Keratinocyte (primary cell): ENCODE data around the gene TMEM40. TPM values are rescaled to one million over a fixed set of nuclear protein-coding genes. Genes with fewer than 3 reads are reported as not detected.

Source experiments
- DNase-seq: peaks from one replicate; pipeline ENCODE4 v3.0.0-alpha.2; 2011; ENCODE audit warnings: low read depth, missing footprints, low spot score
- FAIRE-seq: peaks from 2 replicates; lab custom pipeline; 2011; peaks lifted over from hg19 to GRCh38; lab: Jason Lieb, UNC
- H2AFZ ChIP-seq: 2 replicates; pipeline ENCODE4 v1.6.0; 2012; ENCODE audit warnings: low read length, control low read depth, inconsistent platforms; ENCODE audit not compliant: control insufficient read depth
- H3K27ac ChIP-seq: 2 replicates; pipeline ENCODE4 v1.5.1; 2011; ENCODE audit warnings: low read length; ENCODE audit not compliant: control insufficient read depth, insufficient read depth
- H3K27me3 ChIP-seq: 3 replicates; pipeline ENCODE4 v1.6.0; 2011; ENCODE audit warnings: low read length; ENCODE audit not compliant: control insufficient read depth, insufficient read depth; ENCODE audit errors: extremely low read depth
- H3K36me3 ChIP-seq, 2 experiments: 2 replicates in 1 of 2; 3 replicates in 1 of 2; pipeline ENCODE4 v1.5.1; 2011; ENCODE audit warnings: low read length in 2 of 2, mild to moderate bottlenecking in 1 of 2; ENCODE audit not compliant: control insufficient read depth in 2 of 2, insufficient read depth in 2 of 2; ENCODE audit errors: extremely low read depth in 1 of 2
- H3K4me1 ChIP-seq: 3 replicates; pipeline ENCODE4 v1.5.1; 2011; ENCODE audit warnings: low read length; ENCODE audit not compliant: control insufficient read depth, insufficient read depth; ENCODE audit errors: extremely low read depth
- H3K4me2 ChIP-seq: 3 replicates; pipeline ENCODE4 v1.6.0; 2011; ENCODE audit warnings: low read depth, low read length; ENCODE audit not compliant: control insufficient read depth, insufficient read depth; ENCODE audit errors: extremely low read depth
- H3K4me3 ChIP-seq, 3 experiments: fragments of 200-600 bp in 1 of 3; sonication (generic) in 1 of 3; 2 replicates in 2 of 3; 3 replicates in 1 of 3; pipeline ENCODE4 v1.5.1; 2011 to 2016; ENCODE audit warnings: low read length in 3 of 3, mild to moderate bottlenecking in 3 of 3, control low read depth in 2 of 3, inconsistent platforms in 1 of 3, low read depth in 1 of 3, mixed read lengths in 1 of 3, mixed run types in 1 of 3, moderate library complexity in 1 of 3; ENCODE audit not compliant: control insufficient read depth in 2 of 3, insufficient read depth in 2 of 3; ENCODE audit errors: extremely low read depth in 1 of 3
- H3K79me2 ChIP-seq: 2 replicates; pipeline ENCODE4 v1.6.0; 2012; ENCODE audit warnings: low read length; ENCODE audit not compliant: control insufficient read depth, insufficient read depth
- H3K9ac ChIP-seq: 3 replicates; pipeline ENCODE4 v1.6.0; 2011; ENCODE audit warnings: low read length; ENCODE audit not compliant: control insufficient read depth, insufficient read depth; ENCODE audit errors: extremely low read depth
- H3K9me1 ChIP-seq: 3 replicates; pipeline ENCODE4 v1.6.0; 2011; ENCODE audit warnings: low read length; ENCODE audit not compliant: control insufficient read depth, insufficient read depth; ENCODE audit errors: extremely low read depth
- H3K9me3 ChIP-seq: 2 replicates; pipeline ENCODE4 v1.5.1; 2012; ENCODE audit warnings: low read depth, low read length; ENCODE audit not compliant: control insufficient read depth
- H4K20me1 ChIP-seq: 3 replicates; pipeline ENCODE4 v1.6.0; 2011; ENCODE audit warnings: low read length; ENCODE audit not compliant: control insufficient read depth, insufficient read depth; ENCODE audit errors: extremely low read depth
- CTCF ChIP-seq, 3 experiments: IDR thresholded peaks in 1 of 3; conservative IDR thresholded peaks in 1 of 3; optimal IDR thresholded peaks in 1 of 3; 2 replicates in 2 of 3; 3 replicates in 1 of 3; pipeline versions ENCODE3 to v1.5.1; 2011; ENCODE audit warnings: low read length in 3 of 3, mild to moderate bottlenecking in 3 of 3, moderate library complexity in 2 of 3, control low read depth in 1 of 3, inconsistent platforms in 1 of 3; ENCODE audit not compliant: insufficient read depth in 2 of 3; ENCODE audit errors: extremely low read depth in 1 of 3
- EZH2 ChIP-seq: IDR thresholded peaks from one replicate; pipeline ENCODE4 v1.6.1; 2012; ENCODE audit warnings: inconsistent platforms, mild to moderate bottlenecking, low read length, moderate library complexity
- dilution Hi-C: fragments of 300-500 bp; cut with MboI; formaldehyde crosslinking; loops from one replicate; pipeline ENCODE4 v1.7.0; 2020; ENCODE audit warnings: low sequenced_read_pairs; ENCODE audit not compliant: extremely low pct_ligation_motif_present
- polyA plus RNA-seq, 5 experiments: library from polyadenylated mRNA; depleted of rRNA in 3 of 5; stranded (reverse) in 3 of 5; stranded (forward) in 1 of 5; unstranded in 1 of 5; fragments of >200 nt; gene quantifications; 1 replicate in 1 of 5; 2 replicates in 3 of 5; 3 replicates in 1 of 5; pipeline versions ENCODE4 v1.2.1 to v1.2.3, GENCODE V29; 2011 to 2012; ENCODE audit warnings: missing spikeins in 2 of 5, low read depth in 1 of 5, low replicate concordance in 1 of 5

TMEM40 gene
- polyA plus RNA-seq, 1 donor (not counting 4 experiments of a cell fraction or from before 2014, with no cell fraction given) = 311 TPM

GRCh38 chr3:12798559-12799179, 39.6 kb upstream of the TMEM40 start:
- H3K9me3 ChIP-seq = no peaks in the 10 kb centered on the region

GRCh38 chr3:12797892-12798558, 39.0 kb upstream of the TMEM40 start:
- no peak overlapping the region for H3K4me3 ChIP-seq
- no peaks in the 10 kb centered on the region for H3K79me2 ChIP-seq
- no peaks in the 10 kb centered on the region for H3K9me3 ChIP-seq
- H3K9me1 ChIP-seq = no peaks in the 10 kb centered on the region
- DNase-seq = no peak
- dilution Hi-C loops = no loop called here
- no peaks in the 10 kb centered on the region for H3K4me1 ChIP-seq
- H4K20me1 ChIP-seq = no peaks in the 10 kb centered on the region
- H2AFZ ChIP-seq = no peak overlapping the region
- no peak overlapping the region for H3K4me2 ChIP-seq
- FAIRE-seq = no peak
- TF ChIP-seq EZH2 = no peak
- H3K9ac ChIP-seq = no peak overlapping the region
- no peak overlapping the region for H3K27ac ChIP-seq
- H3K36me3 ChIP-seq = no peaks in the 10 kb centered on the region
- H3K27me3 ChIP-seq = peaks cover 14% of the 10 kb centered on the region

More at GRCh38 chr3:12798559-12799179, 39.6 kb upstream of the TMEM40 start:
- no peaks in the 10 kb centered on the region for H3K36me3 ChIP-seq
- H4K20me1 ChIP-seq = no peaks in the 10 kb centered on the region
- no peak overlapping the region for H2AFZ ChIP-seq
- no peak overlapping the region for H3K27ac ChIP-seq
- TF ChIP-seq EZH2 = no peak
- TF ChIP-seq CTCF (optimal IDR thresholded peaks at IDR 0.05 in 1 of 3, IDR thresholded peaks at IDR 0.05 in 1 of 3, conservative IDR thresholded peaks at IDR 0.05 in 1 of 3; ENCODE audit: extremely low read depth in 1 of 3, insufficient read depth in 2 of 3, low read length in 3 of 3) = no peak
- H3K4me3 ChIP-seq = no peak overlapping the region
- DNase-seq (no peak), FAIRE-seq (no peak)
- no peaks in the 10 kb centered on the region for H3K4me1 ChIP-seq
- peaks cover 14% of the 10 kb centered on the region for H3K27me3 ChIP-seq
- no peaks in the 10 kb centered on the region for H3K9me1 ChIP-seq
- dilution Hi-C loops = no loop called here
- no peaks in the 10 kb centered on the region for H3K79me2 ChIP-seq
- H3K9ac ChIP-seq = no peak overlapping the region
- no peak overlapping the region for H3K4me2 ChIP-seq
